Kidney epithelial cell (primary cell): ENCODE data around the gene PSORS1C2. TPM values are rescaled to one million over a fixed set of nuclear protein-coding genes. Genes with fewer than 3 reads are reported as not detected.
"Not testable (repeated sequence)": the region's sequence is repeated elsewhere in the genome, so short reads cannot be mapped to it uniquely, and the experiment has no call there.

Experiments
- DNase-seq: peaks from one replicate; pipeline ENCODE4 v3.0.0-alpha.2; 2010; ENCODE audit warnings: low read depth
- H3K27me3 ChIP-seq: 2 replicates; pipeline ENCODE4 v1.6.0; 2011; ENCODE audit warnings: low read length; ENCODE audit not compliant: control insufficient read depth, insufficient read depth
- H3K36me3 ChIP-seq: 2 replicates; pipeline ENCODE4 v1.5.1; 2011; ENCODE audit warnings: low read length; ENCODE audit not compliant: control insufficient read depth, insufficient read depth
- H3K4me3 ChIP-seq: 2 replicates; pipeline ENCODE4 v1.5.1; 2011; ENCODE audit warnings: low read depth, mild to moderate bottlenecking, control low read depth, low read length
- CTCF ChIP-seq: IDR thresholded peaks from 2 replicates; pipeline ENCODE4 v1.5.1; 2011; ENCODE audit warnings: mild to moderate bottlenecking, moderate library complexity, low read length, control low read depth, inconsistent platforms; ENCODE audit not compliant: insufficient read depth, poor library complexity, severe bottlenecking
- total RNA-seq: library from RNA; depleted of rRNA; stranded (reverse); fragments of >200 nt; gene quantifications from 2 replicates; pipeline ENCODE4 v1.2.3, GENCODE V29; 2015

Gene PSORS1C2
- total RNA-seq, 1 donor from 2014 or later = not detected

- Histone ChIP-seq H3K27me3 (no peaks in the 10 kb centered on the region), H3K4me3 (no peak overlapping the region), H3K36me3 (no peaks in the 10 kb centered on the region)
- no peak for DNase-seq
- no peak for TF ChIP-seq CTCF
Observed at GRCh38 chr6:31168606-31169005, 29.7 kb upstream of the PSORS1C2 start.

GRCh38 chr6:31165986-31166385, 27.1 kb upstream of the PSORS1C2 start:
- no peaks in the 10 kb centered on the region for H3K36me3 ChIP-seq
- TF ChIP-seq CTCF = no peak
- no peaks in the 10 kb centered on the region for H3K27me3 ChIP-seq
- no peak for DNase-seq
- no peak overlapping the region for H3K4me3 ChIP-seq

GRCh38 chr6:31165064-31165832, 26.4 kb upstream of the PSORS1C2 start:
- DNase-seq, H3K27me3 ChIP-seq, H3K36me3 ChIP-seq, H3K4me3 ChIP-seq: not testable (repeated sequence)

- not testable (repeated sequence) for H3K27me3 ChIP-seq, H3K36me3 ChIP-seq, H3K4me3 ChIP-seq, DNase-seq
Observed at GRCh38 chr6:31164475-31165063, 25.7 kb upstream of the PSORS1C2 start.

- no peak for DNase-seq
- Histone ChIP-seq H3K4me3 (no peak overlapping the region), H3K27me3 (no peaks in the 10 kb centered on the region), H3K36me3 (no peaks in the 10 kb centered on the region)
- no peak for TF ChIP-seq CTCF
Observed at GRCh38 chr6:31163922-31164321, 25.1 kb upstream of the PSORS1C2 start.

GRCh38 chr6:31162463-31163165, 23.7 kb upstream of the PSORS1C2 start:
- no peaks in the 10 kb centered on the region for H3K27me3 ChIP-seq
- TF ChIP-seq CTCF = no peak
- DNase-seq = no peak
- no peaks in the 10 kb centered on the region for H3K36me3 ChIP-seq
- H3K4me3 ChIP-seq = no peak overlapping the region
